DND-41 (cell line): ENCODE measurements around the gene NAPEPLD.
"Not testable (repeated sequence)": the region's sequence is repeated elsewhere in the genome, so short reads cannot be mapped to it uniquely, and the experiment has no call there.

Source experiments
- CTCF ChIP-seq: IDR thresholded peaks from 2 replicates; pipeline ENCODE4 v1.5.1; 2012; ENCODE audit warnings: borderline replicate concordance, low read length, moderate library complexity, mild to moderate bottlenecking; ENCODE audit not compliant: poor library complexity, severe bottlenecking; ENCODE audit errors: extremely low read depth
- EZH2 ChIP-seq: IDR thresholded peaks from 3 replicates; pipeline ENCODE4 v1.6.1; 2012; ENCODE audit warnings: borderline replicate concordance, low read depth, mild to moderate bottlenecking, moderate library complexity, low read length, inconsistent platforms; ENCODE audit not compliant: severe bottlenecking

GRCh38 chr7:103095558-103095957 is 53.3 kb downstream of the NAPEPLD start:
- not testable (repeated sequence) for TF ChIP-seq EZH2, CTCF
